WTC11 (cell line): ENCODE data around the gene RTN3. TPM values are rescaled to one million over a fixed set of nuclear protein-coding genes. Genes with fewer than 3 reads are reported as not detected.

Source experiments
- ATAC-seq: fragments of 200-7000 bp; cut with Tn5 transposase; 2 replicates; pipeline ENCODE4 v1.10.0; 2021; ENCODE audit warnings: mild to moderate bottlenecking, moderate library complexity
- CTCF ChIA-PET: fragments of 300-600 bp; sonication (Branson Sonifier 250); formaldehyde crosslinking; loops from one replicate; lab custom pipeline; 2021; ENCODE audit warnings: antibody characterized with exemption; lab: Charles Lee
- POLR2A ChIA-PET: fragments of 350-600 bp; sonication (Branson Sonifier 250); formaldehyde crosslinking; loops from one replicate; lab custom pipeline; 2021; ENCODE audit warnings: antibody characterized with exemption; lab: Charles Lee
- DNase-seq: peaks from one replicate; pipeline ENCODE4 v3.0.0; 2021; ENCODE audit warnings: low spot score
- H3K27ac Mint-ChIP-seq: 2 replicates; pipeline ENCODE4 v1.8.0; 2021; ENCODE audit warnings: mixed read lengths
- H3K27me3 Mint-ChIP-seq: 2 replicates; pipeline ENCODE4 v1.8.0; 2021; ENCODE audit warnings: low read depth, mild to moderate bottlenecking, moderate library complexity, mixed read lengths
- H3K36me3 Mint-ChIP-seq: 2 replicates; pipeline ENCODE4 v1.8.0; 2021; ENCODE audit warnings: mixed read lengths
- H3K4me1 Mint-ChIP-seq: 2 replicates; pipeline ENCODE4 v1.8.0; 2022; ENCODE audit warnings: mixed read lengths
- H3K4me3 Mint-ChIP-seq: 2 replicates; pipeline ENCODE4 v1.8.0; 2021; ENCODE audit warnings: mild to moderate bottlenecking, moderate library complexity, mixed read lengths
- H3K9me3 Mint-ChIP-seq: 2 replicates; pipeline ENCODE4 v1.8.0; 2021; ENCODE audit warnings: mixed read lengths
- ATF1 ChIP-seq: sonication (generic); formaldehyde crosslinking; IDR thresholded peaks from 2 replicates; pipeline ENCODE4 v1.8.1; 2023; ENCODE audit warnings: mild to moderate bottlenecking, moderate library complexity, missing genetic modification reagents
- ATF6 ChIP-seq: sonication (generic); formaldehyde crosslinking; IDR thresholded peaks from 2 replicates; pipeline ENCODE4 v1.8.1; 2023; ENCODE audit warnings: mild to moderate bottlenecking, missing genetic modification reagents
- CBFB ChIP-seq: sonication (generic); formaldehyde crosslinking; IDR thresholded peaks from 2 replicates; pipeline ENCODE4 v1.8.1; 2022; ENCODE audit warnings: mild to moderate bottlenecking, low read depth, missing genetic modification reagents
- CDX4 ChIP-seq: fragments of 250-450 bp; sonication (Bioruptor Pico); IDR thresholded peaks from 2 replicates; pipeline ENCODE4 v1.9.0; 2021; ENCODE audit warnings: moderate library complexity, mild to moderate bottlenecking, inconsistent platforms, borderline replicate concordance
- CTCF ChIP-seq: fragments of 200-600 bp; IDR thresholded peaks from 2 replicates; pipeline ENCODE4 v1.8.0; 2022; ENCODE audit warnings: antibody characterized with exemption
- E2F1 ChIP-seq: sonication (generic); formaldehyde crosslinking; IDR thresholded peaks from 2 replicates; pipeline ENCODE4 v1.8.0; 2022; ENCODE audit warnings: mild to moderate bottlenecking, missing genetic modification reagents
- E2F5 ChIP-seq: sonication (generic); formaldehyde crosslinking; IDR thresholded peaks from 2 replicates; pipeline ENCODE4 v1.8.1; 2022; ENCODE audit warnings: mild to moderate bottlenecking, moderate library complexity, missing genetic modification reagents
- ELF4 ChIP-seq: sonication (generic); formaldehyde crosslinking; IDR thresholded peaks from 2 replicates; pipeline ENCODE4 v1.8.1; 2022; ENCODE audit warnings: low read depth, mild to moderate bottlenecking, moderate library complexity, missing genetic modification reagents
- FOXP1 ChIP-seq: sonication (generic); formaldehyde crosslinking; IDR thresholded peaks from 2 replicates; pipeline ENCODE4 v1.8.0; 2022; ENCODE audit warnings: missing genetic modification reagents, mild to moderate bottlenecking, moderate library complexity, borderline replicate concordance
- GRHL2 ChIP-seq: fragments of 250-450 bp; sonication (Bioruptor Pico); IDR thresholded peaks from 2 replicates; pipeline ENCODE4 v1.8.0; 2022; ENCODE audit warnings: mild to moderate bottlenecking, moderate library complexity; ENCODE audit not compliant: insufficient replicate concordance, severe bottlenecking
- KAT7 ChIP-seq: sonication (generic); formaldehyde crosslinking; IDR thresholded peaks from 2 replicates; pipeline ENCODE4 v1.8.1; 2023; ENCODE audit warnings: missing genetic modification reagents, mild to moderate bottlenecking, borderline replicate concordance
- NFATC4 ChIP-seq: fragments of 250-450 bp; sonication (Bioruptor Pico); IDR thresholded peaks from 2 replicates; pipeline ENCODE4 v1.9.0; 2021; ENCODE audit warnings: mild to moderate bottlenecking
- NR3C1 ChIP-seq: sonication (generic); formaldehyde crosslinking; conservative IDR thresholded peaks from 2 replicates; pipeline ENCODE4 v1.8.1; 2023; ENCODE audit warnings: low read depth, mild to moderate bottlenecking, missing genetic modification reagents
- RORB ChIP-seq: fragments of 250-450 bp; sonication (Bioruptor Pico); IDR thresholded peaks from 2 replicates; pipeline ENCODE4 v1.9.0; 2021; ENCODE audit warnings: mild to moderate bottlenecking
- TEAD4 ChIP-seq: sonication (generic); formaldehyde crosslinking; IDR thresholded peaks from 2 replicates; pipeline ENCODE4 v1.8.0; 2022; ENCODE audit warnings: mild to moderate bottlenecking, missing genetic modification reagents
- USF2 ChIP-seq: sonication (generic); formaldehyde crosslinking; IDR thresholded peaks from 2 replicates; pipeline ENCODE4 v1.8.1; 2023; ENCODE audit warnings: mild to moderate bottlenecking, missing genetic modification reagents, moderate library complexity
- ZNF232 ChIP-seq: sonication (generic); formaldehyde crosslinking; IDR thresholded peaks from 2 replicates; pipeline ENCODE4 v1.8.0; 2022; ENCODE audit warnings: mild to moderate bottlenecking, missing genetic modification reagents
- ZNF532 ChIP-seq: fragments of 250-450 bp; sonication (Bioruptor Pico); IDR thresholded peaks from 2 replicates; pipeline ENCODE4 v1.9.0; 2021; ENCODE audit warnings: mild to moderate bottlenecking, borderline replicate concordance
- ZSCAN18 ChIP-seq: fragments of 250-450 bp; sonication (Bioruptor Pico); IDR thresholded peaks from 2 replicates; pipeline ENCODE4 v2.1.2; 2022; ENCODE audit warnings: mild to moderate bottlenecking, moderate library complexity
- total RNA-seq: library from RNA; stranded (reverse); gene quantifications from 3 replicates; pipeline ENCODE4 v1.2.3, GENCODE V29; 2021

The RTN3 gene
- total RNA-seq, 1 experiment from 2014 or later, result 159 TPM

- Mint-ChIP-seq H3K4me3 (no peak overlapping the region), H3K27me3 (no peaks in the 10 kb centered on the region), H3K9me3 (no peaks in the 10 kb centered on the region), H3K27ac (no peak overlapping the region), H3K4me1 (no peaks in the 10 kb centered on the region), H3K36me3 (peaks cover 3% of the 10 kb centered on the region; the same call in 1 of the 2 replicates)
- DNase-seq (no peak), ATAC-seq (no peak)
- TF ChIP-seq E2F1 (CRISPR knock-in tag) (no peak), USF2 (no peak), ZNF232 (CRISPR knock-in tag) (no peak)
- ChIA-PET POLR2A (no interaction called here), CTCF (no interaction called here)
Observed at GRCh38 chr11:63719987-63720386, 38.7 kb downstream of the RTN3 start.

GRCh38 chr11:63720611-63721010, 39.3 kb downstream of the RTN3 start:
- Mint-ChIP-seq H3K4me3 (no peak overlapping the region), H3K27me3 (no peaks in the 10 kb centered on the region), H3K27ac (no peak overlapping the region), H3K9me3 (no peaks in the 10 kb centered on the region), H3K4me1 (peaks cover 3% of the 10 kb centered on the region; the same call in 1 of the 2 replicates), H3K36me3 (peaks cover 3% of the 10 kb centered on the region; the same call in 1 of the 2 replicates)
- ChIA-PET POLR2A (no interaction called here), CTCF (no interaction called here)
- TF ChIP-seq TEAD4 (CRISPR knock-in tag) (no peak), ATF1 (CRISPR knock-in tag) (no peak), CDX4 (CRISPR knock-in tag) (no peak), ZSCAN18 (CRISPR knock-in tag) (no peak), CTCF (no peak), CBFB (CRISPR knock-in tag) (no peak), FOXP1 (CRISPR knock-in tag) (no peak), GRHL2 (CRISPR knock-in tag) (no peak), ATF6 (CRISPR knock-in tag) (no peak), NFATC4 (CRISPR knock-in tag) (no peak)
- DNase-seq (no peak), ATAC-seq (no peak)

GRCh38 chr11:63729326-63729725, 48.0 kb downstream of the RTN3 start:
- ATAC-seq (no peak), DNase-seq (no peak)
- ChIA-PET CTCF (interaction anchor here (0.9 kb wide), 1 partner anchor 17 kb away, joined by 3 read pairs; no protein-coding TSS in a partner anchor), POLR2A (no interaction called here)
- Mint-ChIP-seq H3K27ac (no peak overlapping the region), H3K9me3 (no peaks in the 10 kb centered on the region), H3K4me1 (peaks cover 3% of the 10 kb centered on the region; the same call in 1 of the 2 replicates), H3K36me3 (no peaks in the 10 kb centered on the region), H3K27me3 (no peaks in the 10 kb centered on the region), H3K4me3 (no peak overlapping the region)
- TF ChIP-seq NR3C1 (CRISPR knock-in tag) (no peak), E2F5 (CRISPR knock-in tag) (no peak), KAT7 (CRISPR knock-in tag) (no peak), ELF4 (CRISPR knock-in tag) (no peak), RORB (CRISPR knock-in tag) (no peak), ZNF532 (CRISPR knock-in tag) (no peak)
